Mammary epithelial cell (primary cell): ENCODE data around the gene TMEM221.

Experiments used
- CTCF ChIP-seq, 2 donors: IDR thresholded peaks in 1 of 2; conservative IDR thresholded peaks in 1 of 2; 2 replicates each; pipeline ENCODE4 v1.5.1; 2011 to 2012; ENCODE audit warnings: inconsistent platforms in 2 of 2, low read length in 2 of 2, mild to moderate bottlenecking in 2 of 2, control low read depth in 1 of 2, low read depth in 1 of 2; ENCODE audit not compliant: insufficient read depth in 1 of 2; ENCODE audit errors: extremely low read depth in 1 of 2
- EZH2 ChIP-seq: IDR thresholded peaks from 2 replicates; pipeline ENCODE4 v1.6.1; 2012; ENCODE audit warnings: low read length, inconsistent platforms, borderline replicate concordance

GRCh38 chr19:17497149-17497798 is 48.8 kb upstream of the TMEM221 start:
- no peak for TF ChIP-seq CTCF (conservative IDR thresholded peaks at IDR 0.05 in 1 of 2, IDR thresholded peaks at IDR 0.05 in 1 of 2; ENCODE audit: extremely low read depth in 1 of 2, insufficient read depth in 1 of 2, low read depth in 1 of 2, low read length in 2 of 2)
- TF ChIP-seq EZH2 = no peak
